A673 (cell line): Measurements from ENCODE around the gene SMAD1. TPM values are rescaled to one million over a fixed set of nuclear protein-coding genes. Genes with fewer than 3 reads are reported as not detected.

Source experiments
- Bru-seq: library from RNA; stranded (reverse); fragments of 400-500 nt; gene quantifications from one replicate; lab custom pipeline; 2021; lab: Mats Ljungman, UMichigan
- BruChase-seq, 2 experiments: library from RNA; stranded (reverse); fragments of 400-500 nt; gene quantifications; one replicate each; lab custom pipeline; 2021; lab: Mats Ljungman, UMichigan
- BruUV-seq: library from RNA; stranded (reverse); fragments of 400-500 nt; replicated peaks from 2 replicates; lab custom pipeline; 2021; lab: Mats Ljungman, UMichigan
- CTCF ChIA-PET: fragments of 300-600 bp; sonication (Branson Sonifier 250); formaldehyde crosslinking; loops from one replicate; lab custom pipeline; 2022; ENCODE audit warnings: antibody characterized with exemption; lab: Charles Lee
- POLR2A ChIA-PET: fragments of 300-600 bp; sonication (Branson Sonifier 250); formaldehyde crosslinking; loops from one replicate; lab custom pipeline; 2022; ENCODE audit warnings: antibody characterized with exemption; ENCODE audit not compliant: low non-redundant PET; lab: Charles Lee
- DNase-seq: peaks from one replicate; pipeline ENCODE4 v3.0.0-alpha.2; 2015; ENCODE audit warnings: low spot score
- H3K27ac ChIP-seq: fragments of 200-600 bp; sonication (generic); 2 replicates; pipeline ENCODE4 v1.5.1; 2016; ENCODE audit warnings: mixed run types, low read depth, mild to moderate bottlenecking, mixed read lengths, antibody characterized with exemption, low read length; ENCODE audit not compliant: poor library complexity, severe bottlenecking
- H3K27me3 ChIP-seq: fragments of 200-600 bp; sonication (generic); replicated peaks from 2 replicates; pipeline ENCODE4 v1.6.1; 2017; ENCODE audit warnings: mixed run types, low read depth, mild to moderate bottlenecking, mixed read lengths, antibody characterized with exemption, low read length; ENCODE audit not compliant: insufficient read depth, poor library complexity
- H3K36me3 ChIP-seq: fragments of 200-600 bp; sonication (generic); 2 replicates; pipeline ENCODE4 v1.6.1; 2016; ENCODE audit warnings: mixed run types, mild to moderate bottlenecking, mixed read lengths, antibody characterized with exemption, low read length; ENCODE audit not compliant: insufficient read depth, poor library complexity, severe bottlenecking
- H3K4me1 ChIP-seq: fragments of 200-600 bp; sonication (generic); 2 replicates; pipeline ENCODE4 v1.6.1; 2017; ENCODE audit warnings: mixed run types, mild to moderate bottlenecking, mixed read lengths, antibody characterized with exemption, low read length; ENCODE audit not compliant: insufficient read depth, poor library complexity, severe bottlenecking
- H3K4me3 ChIP-seq: fragments of 200-600 bp; sonication (generic); 2 replicates; pipeline ENCODE4 v1.5.1; 2016; ENCODE audit warnings: low read depth, mixed run types, mild to moderate bottlenecking, mixed read lengths, low read length; ENCODE audit not compliant: poor library complexity, severe bottlenecking
- H3K9me3 ChIP-seq: fragments of 200-600 bp; sonication (generic); 2 replicates; pipeline ENCODE4 v1.6.1; 2016; ENCODE audit warnings: mixed run types, low read depth, mild to moderate bottlenecking, mixed read lengths, antibody characterized with exemption, low read length; ENCODE audit not compliant: poor library complexity, severe bottlenecking
- EZH2 ChIP-seq: fragments of 200-600 bp; sonication (generic); IDR thresholded peaks from 2 replicates; pipeline ENCODE4 v1.6.1; 2017; ENCODE audit warnings: borderline replicate concordance, low read depth, mild to moderate bottlenecking, mixed read lengths, antibody characterized with exemption, low read length; ENCODE audit not compliant: poor library complexity, severe bottlenecking
- intact Hi-C: fragments of 100-400 bp; cut with micrococcal nuclease; formaldehyde crosslinking; loops from one replicate; pipeline ENCODE4 v1.10.0; 2022; ENCODE audit not compliant: unreplicated experiment
- long read RNA-seq: library from polyadenylated mRNA; stranded (forward); transcript quantifications from one replicate; pipeline ENCODE4 v2.0.0, GENCODE V29; 2022
- total RNA-seq: library from RNA; stranded (reverse); gene quantifications from 2 replicates; pipeline ENCODE4 v1.2.3, GENCODE V29; 2021
- TF ChIP-seq, protein P1 (sequence below): fragments of 300-800, 200-600 bp; sonication (generic); conservative IDR thresholded peaks from 2 replicates; pipeline ENCODE4 v1.5.1; 2017; ENCODE audit warnings: low read depth, mild to moderate bottlenecking, antibody characterized with exemption, low read length, moderate library complexity, mixed read lengths

SMAD1 gene
- total RNA-seq (30.0 and 33.7 TPM in 2 replicates), Bru-seq, nascent RNA (percentile 92 among the genes with signal in this experiment), BruChase-seq, experiment 1, labeled RNA remaining after a 2-hour chase (percentile 80 among the genes with signal in this experiment), BruChase-seq, experiment 2, labeled RNA remaining after a 6-hour chase (percentile 69 among the genes with signal in this experiment)
- long read RNA-seq, transcript SMAD1-201 (7 exons, 1,966 nt) = major isoform, 11 of 22 reads
- long read RNA-seq, partial matches to known transcripts = 5 of 22 reads
- long read RNA-seq, other reads (novel, unspliced or antisense) = 6 of 22 reads

DNA sequence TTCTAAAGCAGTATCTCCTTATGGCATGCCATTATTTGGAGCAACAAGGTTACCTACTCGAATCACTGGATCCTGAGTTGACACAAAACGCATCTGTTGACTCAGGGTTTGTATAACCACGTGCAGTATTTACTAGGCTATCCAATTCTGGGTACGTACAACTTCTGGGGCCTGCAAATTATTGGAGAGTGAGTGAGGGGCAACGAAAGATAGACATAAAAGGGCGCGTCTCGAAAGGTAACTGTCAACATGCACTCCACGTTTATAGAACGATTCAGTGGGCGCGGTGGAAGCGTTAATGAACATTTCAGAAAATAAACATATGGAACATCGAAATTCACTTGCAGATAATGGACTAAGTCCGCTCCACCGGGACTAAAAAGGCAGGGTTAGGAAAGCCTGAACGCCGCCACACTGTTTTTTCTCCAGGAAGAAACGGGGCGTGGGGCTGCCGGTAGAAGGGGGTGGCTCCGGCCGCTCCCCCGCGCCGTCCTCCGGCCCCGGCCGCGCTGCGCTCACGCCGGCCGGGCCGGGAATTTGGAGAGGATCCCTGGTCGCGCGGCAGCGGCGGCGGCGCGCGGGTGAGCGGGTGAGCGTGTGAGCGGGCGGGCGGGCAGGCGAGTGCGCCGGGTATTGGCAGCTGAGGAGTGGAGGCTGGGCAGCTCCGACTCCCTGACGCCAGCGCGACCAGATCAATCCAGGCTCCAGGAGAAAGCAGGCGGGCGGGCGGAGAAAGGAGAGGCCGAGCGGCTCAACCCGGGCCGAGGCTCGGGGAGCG, at the start of gene SMAD1:
Gene SMAD1, plus strand, starts transcription at position 690 of the 778 bp plus-strand sequence. CDS start 32,761 bp downstream, outside the sequence.
- Histone ChIP-seq H3K27ac (peak within 1 kb of the TSS; percentile 98), H3K4me3 (peak within 1 kb of the TSS; percentile 88), H3K27me3 (no peaks in the 10 kb centered on the region), H3K9me3 (no peaks in the 10 kb centered on the region), H3K36me3 (no peaks in the 10 kb centered on the region), H3K4me1 (peaks cover 22% of the 10 kb centered on the region)
- intact Hi-C loops = loop anchor here (5.0 kb wide), 1 partner anchor 66 kb away; no protein-coding TSS in a partner anchor
- TF ChIP-seq, protein P1, sequence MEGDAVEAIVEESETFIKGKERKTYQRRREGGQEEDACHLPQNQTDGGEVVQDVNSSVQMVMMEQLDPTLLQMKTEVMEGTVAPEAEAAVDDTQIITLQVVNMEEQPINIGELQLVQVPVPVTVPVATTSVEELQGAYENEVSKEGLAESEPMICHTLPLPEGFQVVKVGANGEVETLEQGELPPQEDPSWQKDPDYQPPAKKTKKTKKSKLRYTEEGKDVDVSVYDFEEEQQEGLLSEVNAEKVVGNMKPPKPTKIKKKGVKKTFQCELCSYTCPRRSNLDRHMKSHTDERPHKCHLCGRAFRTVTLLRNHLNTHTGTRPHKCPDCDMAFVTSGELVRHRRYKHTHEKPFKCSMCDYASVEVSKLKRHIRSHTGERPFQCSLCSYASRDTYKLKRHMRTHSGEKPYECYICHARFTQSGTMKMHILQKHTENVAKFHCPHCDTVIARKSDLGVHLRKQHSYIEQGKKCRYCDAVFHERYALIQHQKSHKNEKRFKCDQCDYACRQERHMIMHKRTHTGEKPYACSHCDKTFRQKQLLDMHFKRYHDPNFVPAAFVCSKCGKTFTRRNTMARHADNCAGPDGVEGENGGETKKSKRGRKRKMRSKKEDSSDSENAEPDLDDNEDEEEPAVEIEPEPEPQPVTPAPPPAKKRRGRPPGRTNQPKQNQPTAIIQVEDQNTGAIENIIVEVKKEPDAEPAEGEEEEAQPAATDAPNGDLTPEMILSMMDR = no peak
- peak; percentile 91 for DNase-seq
- ChIA-PET POLR2A (no interaction called here), CTCF (no interaction called here)
- no TSS peak for BruUV-seq

DNA sequence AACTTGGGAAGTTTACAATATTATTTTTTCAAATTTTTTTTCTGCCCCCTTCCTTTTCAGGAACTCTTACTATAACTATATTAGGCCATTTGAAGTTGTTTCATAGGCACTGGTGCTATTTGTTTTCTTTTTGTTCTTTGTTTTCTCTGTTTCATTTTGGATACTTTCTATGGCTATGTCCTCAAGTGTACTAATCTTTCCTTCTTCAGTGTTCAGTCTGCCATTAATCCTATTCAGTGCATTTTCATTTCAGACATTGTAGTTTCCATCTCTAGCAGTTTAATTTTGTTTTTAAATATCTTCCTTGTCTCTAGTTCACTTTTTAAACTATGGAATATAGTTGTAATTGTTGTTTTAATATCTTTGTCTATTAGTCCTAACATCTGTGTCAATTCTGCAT, 48.0 kb upstream of the SMAD1 start:
- Histone ChIP-seq H3K27ac (no peak overlapping the region), H3K27me3 (peaks cover 2% of the 10 kb centered on the region), H3K4me3 (no peak overlapping the region), H3K9me3 (no peaks in the 10 kb centered on the region), H3K4me1 (no peaks in the 10 kb centered on the region), H3K36me3 (no peaks in the 10 kb centered on the region)
- CTCF ChIA-PET = no interaction called here
- intact Hi-C loops = no loop called here
- no peak for DNase-seq
- BruUV-seq = no TSS peak
- POLR2A ChIA-PET = no interaction called here
- TF ChIP-seq EZH2 = no peak
- TF ChIP-seq, protein P1 = no peak

DNA sequence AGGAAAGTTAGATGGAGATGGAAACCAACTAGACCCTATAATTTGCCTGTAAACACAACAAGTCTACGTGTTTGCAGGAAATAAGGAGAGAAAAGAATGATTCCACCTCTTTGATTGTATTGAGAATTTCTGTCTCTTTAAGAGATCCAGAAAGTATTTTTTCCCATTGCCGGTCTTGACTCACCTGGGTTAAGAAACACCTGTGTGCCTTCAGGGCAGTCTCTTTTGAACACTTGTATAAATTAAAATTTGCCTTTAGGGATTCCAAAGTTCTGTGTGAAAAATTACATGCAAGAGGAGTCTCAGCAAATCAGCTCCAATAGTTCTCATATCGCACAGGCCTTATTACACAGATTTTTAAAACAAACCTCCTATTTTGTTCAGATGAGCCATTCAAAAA, 46.0 kb upstream of the SMAD1 start:
- H3K27ac ChIP-seq = no peak overlapping the region
- H3K4me3 ChIP-seq = no peak overlapping the region
- POLR2A ChIA-PET = no interaction called here
- BruUV-seq = no TSS peak
- no peak for DNase-seq
- TF ChIP-seq EZH2 = no peak
- TF ChIP-seq, protein P1 = no peak
- no peaks in the 10 kb centered on the region for H3K36me3 ChIP-seq
- no peaks in the 10 kb centered on the region for H3K27me3 ChIP-seq
- H3K9me3 ChIP-seq = no peaks in the 10 kb centered on the region
- intact Hi-C loops = no loop called here
- CTCF ChIA-PET = no interaction called here
- no peaks in the 10 kb centered on the region for H3K4me1 ChIP-seq
